MM.1S (cell line): ENCODE results near the gene FMOD.

Experiments used
- DNase-seq: peaks from one replicate; pipeline ENCODE4 v3.0.0-alpha.2; 2015
- H2AFZ ChIP-seq: fragments of 300-600 bp; sonication (generic); 2 replicates; pipeline ENCODE4 v1.6.0; 2016; ENCODE audit warnings: antibody characterized with exemption, low read length
- H3F3A ChIP-seq: fragments of 300-600 bp; sonication (generic); 2 replicates; pipeline ENCODE4 v1.6.1; 2016; ENCODE audit warnings: mild to moderate bottlenecking, antibody characterized with exemption, low read length, moderate library complexity, mixed read lengths; ENCODE audit not compliant: insufficient read depth
- H3K27ac ChIP-seq: fragments of 300-600 bp; sonication (generic); 2 replicates; pipeline ENCODE4 v1.5.1; 2016; ENCODE audit warnings: mild to moderate bottlenecking, low read length
- H3K27me3 ChIP-seq: fragments of 300-600 bp; sonication (generic); replicated peaks from 2 replicates; pipeline ENCODE4 v1.6.0; 2016; ENCODE audit warnings: low read length; ENCODE audit not compliant: insufficient read depth
- H3K36me3 ChIP-seq: fragments of 300-600 bp; sonication (generic); replicated peaks from 2 replicates; pipeline ENCODE4 v1.6.1; 2016; ENCODE audit warnings: mild to moderate bottlenecking, low read length, mixed read lengths; ENCODE audit not compliant: insufficient read depth
- H3K4me1 ChIP-seq: fragments of 300-600 bp; sonication (generic); 2 replicates; pipeline ENCODE4 v1.6.1; 2016; ENCODE audit warnings: low read length, mixed read lengths
- H3K4me2 ChIP-seq: fragments of 300-600 bp; sonication (generic); 2 replicates; pipeline ENCODE4 v1.6.0; 2016; ENCODE audit warnings: low read depth, low read length
- H3K4me3 ChIP-seq: fragments of 300-600 bp; sonication (generic); 2 replicates; pipeline ENCODE4 v1.5.1; 2016; ENCODE audit warnings: low read length, mixed read lengths
- H3K79me2 ChIP-seq: fragments of 300-600 bp; sonication (generic); 2 replicates; pipeline ENCODE4 v1.6.1; 2016; ENCODE audit warnings: mixed run types, low read length, mixed read lengths
- H3K9ac ChIP-seq: fragments of 300-600 bp; sonication (generic); 2 replicates; pipeline ENCODE4 v1.6.1; 2016; ENCODE audit warnings: low read length, mixed read lengths
- H3K9me2 ChIP-seq: fragments of 300-600 bp; sonication (generic); replicated peaks from 2 replicates; pipeline ENCODE4 v1.6.1; 2016; ENCODE audit warnings: mild to moderate bottlenecking, low read length, mixed read lengths; ENCODE audit not compliant: insufficient read depth
- H3K9me3 ChIP-seq: fragments of 300-600 bp; sonication (generic); replicated peaks from 2 replicates; pipeline ENCODE4 v1.6.1; 2016; ENCODE audit warnings: mild to moderate bottlenecking, low read length, mixed read lengths; ENCODE audit not compliant: insufficient read depth
- H4K20me1 ChIP-seq: fragments of 300-600 bp; sonication (generic); 2 replicates; pipeline ENCODE4 v1.6.1; 2016; ENCODE audit warnings: mild to moderate bottlenecking, low read length, moderate library complexity, mixed read lengths; ENCODE audit not compliant: insufficient read depth
- CTCF ChIP-seq: fragments of 300-600 bp; sonication (generic); IDR thresholded peaks from 2 replicates; pipeline ENCODE4 v1.5.1; 2016; ENCODE audit warnings: antibody characterized with exemption, low read length, mixed read lengths
- EZH2 ChIP-seq: fragments of 300-600 bp; sonication (generic); optimal IDR thresholded peaks from 2 replicates; pipeline ENCODE3; 2017; ENCODE audit warnings: low read depth, mild to moderate bottlenecking, antibody characterized with exemption, low read length, mixed read lengths
- EZH2phosphoT487 ChIP-seq: fragments of 300-600 bp; sonication (generic); IDR thresholded peaks from 2 replicates; pipeline ENCODE4 v1.6.1; 2018; ENCODE audit warnings: antibody characterized with exemption, low read length

Gene FMOD

GRCh38 chr1:203327684-203328457 lies 23.1 kb downstream of the FMOD start:
- H3K4me1 ChIP-seq, result peaks cover 61% of the 10 kb centered on the region
- peak overlapping the region; percentile 85 for H3K4me2 ChIP-seq
- no peaks in the 10 kb centered on the region for H4K20me1 ChIP-seq
- H3K4me3 ChIP-seq, result peak overlapping the region; percentile 52
- peak overlapping the region; percentile 73 for H3K9ac ChIP-seq
- no peak for DNase-seq
- TF ChIP-seq EZH2 (no peak), CTCF (peak; percentile 58)
- H3K36me3 ChIP-seq, result no peaks in the 10 kb centered on the region
- no peaks in the 10 kb centered on the region for H3K27me3 ChIP-seq
- H3K9me3 ChIP-seq, result no peaks in the 10 kb centered on the region
- peak overlapping the region; percentile 36 for H2AFZ ChIP-seq
- H3K27ac ChIP-seq, result peak overlapping the region; percentile 91
- peaks cover 57% of the 10 kb centered on the region for H3F3A ChIP-seq
- H3K79me2 ChIP-seq, result peaks cover 22% of the 10 kb centered on the region
- no peaks in the 10 kb centered on the region for H3K9me2 ChIP-seq

DNA sequence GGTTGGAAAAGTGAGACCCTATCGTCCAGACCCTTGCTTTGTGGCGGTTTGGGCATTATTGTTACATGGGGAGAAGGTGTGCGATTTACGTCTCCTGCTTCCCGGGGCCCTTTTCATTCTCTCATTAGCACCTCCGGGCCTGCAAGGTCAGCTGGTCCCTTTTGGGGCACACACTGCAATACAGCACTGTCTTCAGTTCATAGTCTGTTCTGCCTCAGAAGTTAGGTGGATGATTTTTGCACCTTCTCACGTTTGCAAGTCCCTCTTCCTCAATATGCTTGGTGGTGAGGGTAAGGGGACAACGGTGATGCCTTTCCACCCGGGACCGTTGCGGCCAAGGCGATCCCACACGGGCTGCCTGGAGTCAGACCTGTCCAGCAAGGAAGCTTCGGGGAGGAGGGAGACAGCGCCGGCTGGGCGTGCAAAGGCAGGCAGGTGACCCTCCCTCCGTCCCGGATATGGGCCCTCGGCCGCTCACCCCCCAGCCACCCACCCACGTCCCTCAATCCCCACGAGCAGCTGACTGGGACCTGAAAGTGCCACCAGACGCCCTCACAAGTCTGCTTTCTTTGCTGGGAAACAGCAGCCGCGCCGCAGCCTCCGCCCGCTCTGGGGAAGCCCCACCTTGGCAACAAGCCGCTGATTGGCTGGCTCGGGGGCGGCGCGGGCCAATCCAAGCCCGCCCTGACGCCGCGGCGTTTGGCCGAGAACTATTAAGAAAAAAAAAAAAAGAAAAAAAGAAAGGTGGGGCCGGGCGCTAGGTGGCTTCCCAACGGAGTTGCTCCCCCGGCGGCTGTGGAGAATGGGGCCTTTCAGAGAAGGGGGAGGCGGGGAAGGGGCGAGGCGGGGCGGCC lies 23.9 kb downstream of the FMOD start:
- no peak overlapping the region for H2AFZ ChIP-seq
- TF ChIP-seq EZH2, result no peak
- peak overlapping the region; percentile 91 for H3K27ac ChIP-seq
- H3K4me3 ChIP-seq, result peak overlapping the region; percentile 64
- H3K27me3 ChIP-seq, result no peaks in the 10 kb centered on the region
- H3K4me1 ChIP-seq, result peaks cover 69% of the 10 kb centered on the region
- no peaks in the 10 kb centered on the region for H3K36me3 ChIP-seq
- peaks cover 65% of the 10 kb centered on the region for H3F3A ChIP-seq
- peak overlapping the region; percentile 95 for H3K4me2 ChIP-seq
- no peaks in the 10 kb centered on the region for H4K20me1 ChIP-seq
- H3K9me2 ChIP-seq, result no peaks in the 10 kb centered on the region
- DNase-seq, result peak; percentile 99
- peak overlapping the region; percentile 73 for H3K9ac ChIP-seq
- H3K79me2 ChIP-seq, result peaks cover 28% of the 10 kb centered on the region
- no peaks in the 10 kb centered on the region for H3K9me3 ChIP-seq

GRCh38 chr1:203325418-203326091 lies 25.4 kb downstream of the FMOD start:
- H3K4me2 ChIP-seq, result peak overlapping the region; percentile 95
- H4K20me1 ChIP-seq, result no peaks in the 10 kb centered on the region
- peaks cover 72% of the 10 kb centered on the region for H3K4me1 ChIP-seq
- TF ChIP-seq CTCF, result no peak
- TF ChIP-seq EZH2phosphoT487, result no peak
- TF ChIP-seq EZH2, result no peak
- peaks cover 78% of the 10 kb centered on the region for H3F3A ChIP-seq
- no peaks in the 10 kb centered on the region for H3K9me2 ChIP-seq
- H3K4me3 ChIP-seq, result peak overlapping the region; percentile 64
- H3K9me3 ChIP-seq, result no peaks in the 10 kb centered on the region
- no peaks in the 10 kb centered on the region for H3K27me3 ChIP-seq
- peak; percentile 55 for DNase-seq
- H3K36me3 ChIP-seq, result no peaks in the 10 kb centered on the region
- H2AFZ ChIP-seq, result no peak overlapping the region
- peak overlapping the region; percentile 91 for H3K27ac ChIP-seq
- peak overlapping the region; percentile 73 for H3K9ac ChIP-seq
- peaks cover 32% of the 10 kb centered on the region for H3K79me2 ChIP-seq
